ENCODE measurements around the gene SLC5A6. TPM values are rescaled to one million over a fixed set of nuclear protein-coding genes. Genes with fewer than 3 reads are reported as not detected.
A peak's percentile ranks its signal among the peaks of the same experiment; 100 is the strongest.

The SLC5A6 gene
- polyA plus RNA-seq, 1 donor from 2014 or later: 64.3 TPM

DNA sequence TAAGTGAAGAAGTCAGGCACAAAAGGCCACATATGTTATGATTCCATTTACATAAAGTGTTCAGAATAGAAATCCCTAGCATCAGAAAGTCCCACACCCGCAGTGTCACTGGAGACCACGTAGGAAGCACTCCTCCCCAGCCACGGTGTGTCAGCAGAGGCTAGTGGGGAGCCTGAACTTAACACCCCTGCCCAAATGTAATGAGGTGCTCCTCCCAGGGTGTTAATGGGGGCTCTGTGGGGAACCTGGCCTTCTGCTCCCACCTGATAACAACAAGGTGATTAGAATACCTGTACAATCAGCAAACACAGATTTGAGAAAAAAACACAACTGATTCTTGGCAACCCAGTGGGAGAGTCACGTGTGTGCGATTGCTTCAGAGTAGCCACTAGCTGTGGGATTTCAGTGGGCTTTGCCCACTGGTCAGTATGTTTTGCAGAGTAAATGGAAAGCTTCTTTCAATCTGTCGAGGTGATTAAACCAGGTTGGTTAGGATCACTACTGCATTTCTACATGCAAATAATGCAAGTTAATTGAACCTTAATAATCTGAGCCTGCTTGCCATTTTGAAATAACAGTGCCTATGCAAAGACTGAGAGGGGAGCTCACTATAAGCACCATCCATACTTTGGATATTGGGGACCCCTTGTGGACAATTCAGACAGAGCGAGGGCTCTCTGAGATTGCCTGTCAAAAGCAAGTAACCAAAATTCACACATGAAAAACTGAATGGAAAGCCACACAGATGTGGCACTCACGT, 20.8 kb downstream of the SLC5A6 start:
- no peak overlapping the region for H3K27ac ChIP-seq (ENCODE audit: low read length)
- H3F3A ChIP-seq (ENCODE audit: insufficient read depth, low read length, poor library complexity, severe bottlenecking): no peaks in the 10 kb centered on the region
- no peaks in the 10 kb centered on the region for H3K27me3 ChIP-seq (ENCODE audit: insufficient read depth, low read depth, low read length)
- no peaks in the 10 kb centered on the region for H4K20me1 ChIP-seq (ENCODE audit: insufficient read depth)
- H3K79me2 ChIP-seq (replicated peaks; ENCODE audit: insufficient read depth, low read length): no peaks in the 10 kb centered on the region
- no peak overlapping the region for H3K9ac ChIP-seq (ENCODE audit: low read length)
- no peak overlapping the region for H2AFZ ChIP-seq (ENCODE audit: low read depth, low read length)
- no peaks in the 10 kb centered on the region for H3K9me2 ChIP-seq (ENCODE audit: insufficient read depth, low read length)
- no peaks in the 10 kb centered on the region for H3K36me3 ChIP-seq (ENCODE audit: insufficient read depth, low read length)
- H3K4me2 ChIP-seq (ENCODE audit: low read length): no peak overlapping the region
- H3K4me3 ChIP-seq (ENCODE audit: low read length): no peak overlapping the region
- H3K9me3 ChIP-seq (ENCODE audit: low read length): no peaks in the 10 kb centered on the region
- TF ChIP-seq RAD21 (conservative IDR thresholded peaks at IDR 0.05) (peak; percentile 76), SMC3 (conservative IDR thresholded peaks at IDR 0.05; ENCODE audit: poor library complexity) (peak; percentile 76), EZH2 (IDR thresholded peaks at IDR 0.05; ENCODE audit: borderline replicate concordance, insufficient read depth, low read length, poor library complexity, severe bottlenecking) (no peak)
- TF ChIP-seq, protein P1, sequence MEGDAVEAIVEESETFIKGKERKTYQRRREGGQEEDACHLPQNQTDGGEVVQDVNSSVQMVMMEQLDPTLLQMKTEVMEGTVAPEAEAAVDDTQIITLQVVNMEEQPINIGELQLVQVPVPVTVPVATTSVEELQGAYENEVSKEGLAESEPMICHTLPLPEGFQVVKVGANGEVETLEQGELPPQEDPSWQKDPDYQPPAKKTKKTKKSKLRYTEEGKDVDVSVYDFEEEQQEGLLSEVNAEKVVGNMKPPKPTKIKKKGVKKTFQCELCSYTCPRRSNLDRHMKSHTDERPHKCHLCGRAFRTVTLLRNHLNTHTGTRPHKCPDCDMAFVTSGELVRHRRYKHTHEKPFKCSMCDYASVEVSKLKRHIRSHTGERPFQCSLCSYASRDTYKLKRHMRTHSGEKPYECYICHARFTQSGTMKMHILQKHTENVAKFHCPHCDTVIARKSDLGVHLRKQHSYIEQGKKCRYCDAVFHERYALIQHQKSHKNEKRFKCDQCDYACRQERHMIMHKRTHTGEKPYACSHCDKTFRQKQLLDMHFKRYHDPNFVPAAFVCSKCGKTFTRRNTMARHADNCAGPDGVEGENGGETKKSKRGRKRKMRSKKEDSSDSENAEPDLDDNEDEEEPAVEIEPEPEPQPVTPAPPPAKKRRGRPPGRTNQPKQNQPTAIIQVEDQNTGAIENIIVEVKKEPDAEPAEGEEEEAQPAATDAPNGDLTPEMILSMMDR (IDR thresholded peaks at IDR 0.05; ENCODE audit: poor library complexity, severe bottlenecking): peak; percentile 73

DNA sequence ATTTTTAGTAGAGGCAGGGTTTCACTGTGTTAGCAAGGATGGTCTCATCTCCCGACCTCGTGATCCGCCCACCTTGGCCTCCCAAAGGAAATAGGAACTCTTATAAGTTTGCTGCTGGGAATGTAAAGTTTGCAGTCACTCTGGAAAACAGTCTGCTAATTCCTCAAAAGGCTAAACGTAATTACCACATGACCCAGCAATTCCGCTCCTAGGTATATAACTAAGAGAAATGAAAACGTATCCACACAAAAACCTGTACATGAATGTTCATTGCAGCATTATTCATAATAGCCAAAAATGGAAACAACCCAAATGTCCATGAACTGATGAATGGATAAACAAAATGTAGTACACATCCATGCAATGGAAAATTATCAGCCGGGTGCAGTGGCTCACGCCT, 22.1 kb downstream of the SLC5A6 start:
- Histone ChIP-seq H3K79me2 (replicated peaks; ENCODE audit: insufficient read depth, low read length) (no peaks in the 10 kb centered on the region), H3K27ac (ENCODE audit: low read length) (no peak overlapping the region), H3K9me2 (ENCODE audit: insufficient read depth, low read length) (no peaks in the 10 kb centered on the region), H3K36me3 (ENCODE audit: insufficient read depth, low read length) (no peaks in the 10 kb centered on the region), H4K20me1 (ENCODE audit: insufficient read depth) (no peaks in the 10 kb centered on the region), H3K27me3 (ENCODE audit: insufficient read depth, low read depth, low read length) (no peaks in the 10 kb centered on the region), H3K9me3 (ENCODE audit: low read length) (no peaks in the 10 kb centered on the region), H3K9ac (ENCODE audit: low read length) (no peak overlapping the region), H2AFZ (ENCODE audit: low read depth, low read length) (no peak overlapping the region), H3F3A (ENCODE audit: insufficient read depth, low read length, poor library complexity, severe bottlenecking) (no peaks in the 10 kb centered on the region), H3K4me2 (ENCODE audit: low read length) (no peak overlapping the region), H3K4me3 (ENCODE audit: low read length) (no peak overlapping the region)
- no peak for TF ChIP-seq RAD21 (conservative IDR thresholded peaks at IDR 0.05)
- TF ChIP-seq TAF1 (IDR thresholded peaks at IDR 0.05; ENCODE audit: low read depth): no peak
- no peak for TF ChIP-seq POLR2AphosphoS5 (IDR thresholded peaks at IDR 0.05)
- TF ChIP-seq, protein P2, sequence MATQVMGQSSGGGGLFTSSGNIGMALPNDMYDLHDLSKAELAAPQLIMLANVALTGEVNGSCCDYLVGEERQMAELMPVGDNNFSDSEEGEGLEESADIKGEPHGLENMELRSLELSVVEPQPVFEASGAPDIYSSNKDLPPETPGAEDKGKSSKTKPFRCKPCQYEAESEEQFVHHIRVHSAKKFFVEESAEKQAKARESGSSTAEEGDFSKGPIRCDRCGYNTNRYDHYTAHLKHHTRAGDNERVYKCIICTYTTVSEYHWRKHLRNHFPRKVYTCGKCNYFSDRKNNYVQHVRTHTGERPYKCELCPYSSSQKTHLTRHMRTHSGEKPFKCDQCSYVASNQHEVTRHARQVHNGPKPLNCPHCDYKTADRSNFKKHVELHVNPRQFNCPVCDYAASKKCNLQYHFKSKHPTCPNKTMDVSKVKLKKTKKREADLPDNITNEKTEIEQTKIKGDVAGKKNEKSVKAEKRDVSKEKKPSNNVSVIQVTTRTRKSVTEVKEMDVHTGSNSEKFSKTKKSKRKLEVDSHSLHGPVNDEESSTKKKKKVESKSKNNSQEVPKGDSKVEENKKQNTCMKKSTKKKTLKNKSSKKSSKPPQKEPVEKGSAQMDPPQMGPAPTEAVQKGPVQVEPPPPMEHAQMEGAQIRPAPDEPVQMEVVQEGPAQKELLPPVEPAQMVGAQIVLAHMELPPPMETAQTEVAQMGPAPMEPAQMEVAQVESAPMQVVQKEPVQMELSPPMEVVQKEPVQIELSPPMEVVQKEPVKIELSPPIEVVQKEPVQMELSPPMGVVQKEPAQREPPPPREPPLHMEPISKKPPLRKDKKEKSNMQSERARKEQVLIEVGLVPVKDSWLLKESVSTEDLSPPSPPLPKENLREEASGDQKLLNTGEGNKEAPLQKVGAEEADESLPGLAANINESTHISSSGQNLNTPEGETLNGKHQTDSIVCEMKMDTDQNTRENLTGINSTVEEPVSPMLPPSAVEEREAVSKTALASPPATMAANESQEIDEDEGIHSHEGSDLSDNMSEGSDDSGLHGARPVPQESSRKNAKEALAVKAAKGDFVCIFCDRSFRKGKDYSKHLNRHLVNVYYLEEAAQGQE (IDR thresholded peaks at IDR 0.05; ENCODE audit: borderline replicate concordance): no peak
- no peak for TF ChIP-seq SMC3 (conservative IDR thresholded peaks at IDR 0.05; ENCODE audit: poor library complexity)
- TF ChIP-seq EP300 (conservative IDR thresholded peaks at IDR 0.05; ENCODE audit: poor library complexity, severe bottlenecking): no peak
- TF ChIP-seq, protein P1 (IDR thresholded peaks at IDR 0.05; ENCODE audit: poor library complexity, severe bottlenecking): no peak
- no peak for TF ChIP-seq MXI1 (conservative IDR thresholded peaks at IDR 0.05; ENCODE audit: poor library complexity, severe bottlenecking)
- TF ChIP-seq EZH2 (IDR thresholded peaks at IDR 0.05; ENCODE audit: borderline replicate concordance, insufficient read depth, low read length, poor library complexity, severe bottlenecking): no peak
